Suppressor macrophage (primary cell): ENCODE measurements around the gene ARSD.
"Not testable (repeated sequence)": the region's sequence is repeated elsewhere in the genome, so short reads cannot be mapped to it uniquely, and the experiment has no call there.

ENCODE experiments used
- DNase-seq, 4 experiments: peaks; one replicate each; pipeline ENCODE4 v3.0.0-alpha.2; 2020 to 2022
- total RNA-seq, 17 experiments: gene quantifications; one replicate each; lab custom pipeline; 2026; ENCODE audit warnings: mixed read lengths in 6 of 17, inconsistent platforms in 3 of 17; lab: John Stamatoyannopoulos, UW

ARSD gene, protein sequence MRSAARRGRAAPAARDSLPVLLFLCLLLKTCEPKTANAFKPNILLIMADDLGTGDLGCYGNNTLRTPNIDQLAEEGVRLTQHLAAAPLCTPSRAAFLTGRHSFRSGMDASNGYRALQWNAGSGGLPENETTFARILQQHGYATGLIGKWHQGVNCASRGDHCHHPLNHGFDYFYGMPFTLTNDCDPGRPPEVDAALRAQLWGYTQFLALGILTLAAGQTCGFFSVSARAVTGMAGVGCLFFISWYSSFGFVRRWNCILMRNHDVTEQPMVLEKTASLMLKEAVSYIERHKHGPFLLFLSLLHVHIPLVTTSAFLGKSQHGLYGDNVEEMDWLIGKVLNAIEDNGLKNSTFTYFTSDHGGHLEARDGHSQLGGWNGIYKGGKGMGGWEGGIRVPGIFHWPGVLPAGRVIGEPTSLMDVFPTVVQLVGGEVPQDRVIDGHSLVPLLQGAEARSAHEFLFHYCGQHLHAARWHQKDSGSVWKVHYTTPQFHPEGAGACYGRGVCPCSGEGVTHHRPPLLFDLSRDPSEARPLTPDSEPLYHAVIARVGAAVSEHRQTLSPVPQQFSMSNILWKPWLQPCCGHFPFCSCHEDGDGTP
- 19.7 to 52.9 (median 33.9) reads per million in 17 experiments for total RNA-seq

DNA sequence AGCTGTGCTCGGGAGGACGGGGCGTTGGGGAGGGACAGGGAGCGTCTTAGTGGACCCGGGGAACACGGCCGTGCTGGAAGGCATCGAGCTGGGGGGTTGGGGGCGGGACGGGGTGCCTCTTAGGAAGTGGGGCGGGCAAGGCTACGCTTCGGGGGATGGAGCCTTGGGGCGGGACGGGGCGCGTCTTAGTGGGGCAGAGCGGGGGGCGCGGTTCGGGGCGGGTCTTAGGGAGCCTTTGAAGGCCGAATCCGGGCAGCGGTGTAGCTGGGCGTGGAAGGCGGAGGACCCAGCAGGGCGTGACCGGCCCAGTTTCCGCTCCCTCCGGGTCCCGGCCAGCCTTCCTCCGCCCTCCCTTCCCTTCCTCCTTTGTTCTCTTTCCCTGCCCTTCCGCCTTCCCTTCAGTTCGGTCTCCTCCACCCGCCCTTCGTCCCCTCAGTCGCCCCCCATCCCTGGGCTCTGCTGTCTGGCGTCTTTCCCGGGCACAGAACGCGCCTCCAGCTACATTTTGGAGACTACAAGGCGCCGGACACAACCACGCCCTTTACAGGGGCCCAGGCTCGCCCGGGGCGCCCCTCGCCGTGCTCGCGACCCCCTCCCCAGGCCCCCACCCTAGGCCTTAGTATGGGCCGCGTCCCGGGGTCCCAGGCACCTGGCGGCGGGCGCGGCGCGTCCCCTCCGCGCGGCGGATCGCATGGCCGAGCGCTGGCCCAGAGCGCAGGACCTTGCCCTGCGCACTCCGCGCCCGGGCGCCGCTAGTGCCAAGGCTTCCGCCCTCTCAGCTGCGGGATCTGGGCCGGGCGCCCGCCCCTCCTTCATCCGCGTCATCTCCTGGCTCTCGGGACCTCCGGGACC lies at the start of gene ARSD:
Gene ARSD, minus strand, starts transcription at position 757 of the 852 bp plus-strand sequence. Its CDS starts 64 bp downstream, at position 693.
- peak; percentile 88 to 96 (median 93) for DNase-seq

DNA sequence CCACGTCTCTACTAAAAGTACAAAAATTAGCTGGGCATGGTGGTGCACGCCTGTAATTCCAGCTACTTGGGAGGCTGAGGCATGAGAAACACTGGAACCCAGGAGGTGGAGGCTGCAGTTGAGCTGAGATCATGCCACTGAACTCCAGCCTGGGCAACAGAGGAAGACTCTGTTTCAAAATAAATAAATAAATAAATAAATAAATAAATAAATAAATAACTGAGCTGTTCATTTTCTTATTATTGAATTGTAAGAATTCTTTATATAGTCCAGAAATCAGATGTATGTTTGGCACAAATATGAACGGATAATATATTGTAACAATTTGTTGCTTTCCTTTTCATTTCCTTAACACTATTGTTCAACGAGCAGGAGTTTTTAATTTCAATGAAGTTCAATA lies 49.5 kb upstream of the ARSD start:
- DNase-seq, result not testable (repeated sequence)

DNA sequence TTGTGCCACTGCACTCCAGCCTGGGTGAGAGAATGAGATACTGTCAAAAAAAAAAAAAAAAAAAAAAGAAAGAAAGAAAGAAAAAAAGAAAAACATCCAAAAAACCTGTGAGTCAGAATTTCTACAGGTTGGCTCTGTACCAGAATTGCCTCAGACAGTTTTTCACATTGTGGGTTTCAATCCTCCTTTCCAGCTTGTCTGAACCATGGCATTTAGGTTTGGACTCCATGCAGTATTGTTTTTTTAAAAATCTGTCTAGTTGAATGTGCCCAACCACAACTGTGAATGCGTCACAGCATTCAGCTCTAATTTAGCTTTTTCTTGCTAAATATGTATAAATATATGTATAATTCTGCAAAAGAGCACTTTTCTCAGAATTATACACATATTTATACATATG lies 45.8 kb upstream of the ARSD start:
- no peak for DNase-seq

DNA sequence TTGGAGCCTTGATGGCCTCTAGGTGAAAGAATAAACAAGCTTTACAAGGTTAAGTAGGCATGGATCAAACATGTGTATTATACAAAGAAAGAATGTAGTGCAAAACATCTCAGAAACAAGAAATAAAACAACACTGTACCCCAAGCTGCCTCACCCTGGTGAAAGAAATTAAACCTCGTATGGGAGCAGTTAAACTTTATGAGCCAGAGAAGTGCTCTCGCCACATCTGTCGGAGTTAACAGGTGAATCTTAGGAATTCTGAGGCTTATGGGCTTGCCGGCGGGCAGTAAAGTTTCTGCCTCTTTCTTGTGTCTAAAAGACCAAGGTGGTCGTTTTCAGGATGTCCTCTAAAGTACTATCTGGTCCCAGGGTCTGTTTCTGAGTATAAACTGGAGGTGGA lies 43.3 kb upstream of the ARSD start:
- DNase-seq, result no peak

DNA sequence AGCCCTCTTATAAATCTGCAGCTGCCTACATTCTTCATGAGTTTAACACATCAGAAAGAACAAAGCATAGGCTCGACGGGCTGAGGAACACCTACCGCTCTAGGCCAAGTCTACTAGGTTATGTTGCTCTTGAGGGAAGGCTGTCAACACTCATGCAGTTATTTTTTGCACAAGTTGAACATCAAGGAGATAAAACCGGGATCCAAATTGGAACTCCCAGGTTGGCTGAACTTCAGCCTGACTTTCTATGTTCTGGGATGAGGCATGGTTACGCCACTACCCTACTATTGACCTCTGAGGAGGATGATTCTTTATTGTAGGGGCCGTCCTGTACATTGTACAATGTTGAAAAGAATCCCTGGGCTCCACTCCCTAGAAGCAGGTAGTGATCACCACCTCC lies 39.9 kb upstream of the ARSD start:
- no peak for DNase-seq

DNA sequence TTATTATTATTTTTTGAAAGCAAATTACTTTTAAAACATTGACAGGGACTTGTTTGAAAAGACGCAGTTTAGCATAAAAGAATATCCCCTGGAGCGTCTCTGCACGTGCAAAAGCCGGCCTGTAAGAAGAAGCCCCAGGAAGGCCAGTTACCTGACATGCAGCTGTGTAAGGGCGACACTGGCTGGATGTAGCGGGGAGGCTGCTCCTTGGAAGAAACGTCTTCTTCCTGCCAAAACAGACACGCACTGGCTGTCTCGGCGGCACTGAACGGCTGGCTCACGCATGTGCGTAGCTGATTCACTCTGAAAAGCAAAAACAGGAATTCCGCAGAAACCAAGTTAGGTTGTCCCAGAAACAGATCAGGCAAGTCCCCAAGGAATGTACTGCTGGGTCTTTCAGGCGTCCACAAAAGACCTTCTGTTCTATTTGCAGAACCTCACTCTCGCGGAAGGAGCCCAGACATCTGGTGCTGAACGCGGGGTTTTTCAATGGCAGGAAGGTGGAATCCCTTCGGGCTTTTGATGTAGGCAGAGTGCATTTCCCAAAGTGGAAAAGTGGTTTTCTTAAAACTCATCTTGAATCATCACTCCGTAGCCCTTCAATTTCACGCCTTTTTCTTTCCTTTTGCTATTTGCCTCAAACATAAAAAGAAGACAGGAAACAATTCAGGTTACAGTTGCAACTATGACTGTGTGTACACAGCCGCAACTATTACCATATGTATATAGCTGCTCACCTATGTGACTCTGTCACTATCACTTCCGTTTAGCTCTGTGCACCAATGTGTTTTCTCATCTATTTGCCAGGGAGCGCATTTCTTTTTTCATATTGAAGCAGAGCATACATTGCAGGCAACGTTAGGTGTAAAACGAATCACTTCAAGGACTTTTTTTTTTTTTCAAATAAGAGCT lies 39.1 kb upstream of the ARSD start:
- DNase-seq, result peak; percentile 3 to 27 (median 12)

DNA sequence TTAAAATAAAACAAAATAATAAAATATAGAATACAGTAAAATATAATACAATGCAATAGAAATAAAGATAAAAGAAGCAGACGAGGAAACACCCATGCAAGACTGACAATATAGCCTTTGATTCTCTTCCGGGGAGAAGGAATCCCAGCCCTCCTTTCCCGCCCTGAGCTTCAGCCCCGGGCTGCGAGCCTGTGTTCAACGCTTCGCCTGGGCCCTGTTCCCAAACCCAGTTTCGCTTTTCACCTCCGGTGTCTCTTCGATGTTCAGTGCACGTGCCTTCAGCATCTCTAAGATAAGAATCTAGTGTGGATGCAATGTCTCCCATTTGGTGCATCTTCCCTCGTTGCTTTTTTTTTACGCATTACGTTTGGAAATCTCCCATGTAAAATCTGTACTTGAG lies 38.4 kb upstream of the ARSD start:
- DNase-seq, result no peak

DNA sequence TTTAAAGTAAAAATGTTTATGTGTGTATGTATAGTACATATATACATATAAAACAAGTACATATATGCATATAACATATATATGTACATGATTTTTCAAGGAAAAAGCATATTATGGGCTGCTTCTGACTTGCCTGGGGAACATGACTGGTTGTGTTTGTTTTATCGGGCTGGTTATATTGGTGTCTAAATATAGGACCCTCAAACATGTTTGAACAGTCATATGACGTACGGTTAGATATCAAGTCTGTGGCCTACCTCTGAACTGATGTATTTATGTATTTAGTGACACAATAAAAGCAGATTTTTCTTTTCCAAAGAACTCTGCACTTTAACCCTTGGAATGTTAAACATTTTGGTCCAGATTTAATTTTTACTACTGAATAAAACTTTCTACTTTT lies 37.9 kb upstream of the ARSD start:
- no peak for DNase-seq

DNA sequence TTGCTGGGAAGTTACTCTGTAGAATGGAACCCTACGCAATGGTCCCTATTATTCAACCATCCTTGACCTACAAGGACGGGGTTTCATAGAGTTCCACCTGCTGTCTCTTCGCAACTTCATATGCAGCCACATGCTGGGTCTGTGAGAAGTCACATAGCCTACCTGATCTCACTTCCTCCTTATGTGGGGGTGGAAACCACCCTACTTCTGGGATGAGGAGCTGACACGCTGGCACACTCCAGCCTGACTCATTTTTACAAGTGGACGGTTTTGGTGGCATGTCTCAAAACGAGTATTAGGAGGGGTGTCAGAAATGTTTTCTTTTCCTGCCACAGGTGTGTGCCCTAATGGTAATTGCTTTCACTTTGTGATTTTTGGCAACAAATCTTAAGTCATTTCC lies 36.8 kb upstream of the ARSD start:
- DNase-seq, result peak; percentile 1 to 15 (median 6)

DNA sequence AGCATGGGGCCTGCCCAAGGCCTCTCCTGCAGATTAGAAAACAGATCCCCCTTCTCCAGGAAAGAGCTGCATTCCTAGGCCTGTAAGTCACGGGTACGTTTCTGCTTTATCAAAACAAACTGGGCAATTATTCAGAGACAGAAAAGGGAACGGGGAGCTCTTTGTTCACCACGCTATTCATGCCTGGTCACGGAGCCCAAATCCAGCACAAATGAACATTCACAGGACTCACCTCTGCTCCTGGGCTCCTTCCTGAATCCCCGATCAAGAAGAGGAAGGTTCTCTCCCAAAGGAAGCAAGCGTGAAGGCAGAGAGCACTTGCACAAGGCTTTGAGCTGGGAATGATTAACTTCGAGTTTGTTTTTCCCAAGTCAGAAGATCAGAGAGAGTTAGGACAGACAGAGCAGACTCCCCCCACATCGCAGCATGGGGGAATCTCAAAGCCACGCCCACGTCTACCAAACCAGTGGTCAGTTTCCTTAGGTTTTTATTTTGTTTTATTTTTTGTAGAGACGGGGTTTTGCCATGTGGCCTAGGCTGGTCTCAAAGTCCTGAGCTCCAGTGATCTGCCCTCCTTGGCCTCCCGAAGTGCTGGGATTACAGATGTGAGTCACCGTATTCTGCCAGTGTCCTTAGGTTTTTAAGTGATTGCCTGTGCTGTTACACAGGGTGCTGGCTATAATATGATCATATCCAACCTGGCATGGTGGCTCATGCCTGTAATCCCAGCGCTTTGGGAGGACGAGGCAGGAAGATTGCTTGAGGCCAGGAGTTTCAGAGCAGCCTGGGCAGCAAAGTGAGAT lies 35.1 kb upstream of the ARSD start:
- DNase-seq, result not testable (repeated sequence)

DNA sequence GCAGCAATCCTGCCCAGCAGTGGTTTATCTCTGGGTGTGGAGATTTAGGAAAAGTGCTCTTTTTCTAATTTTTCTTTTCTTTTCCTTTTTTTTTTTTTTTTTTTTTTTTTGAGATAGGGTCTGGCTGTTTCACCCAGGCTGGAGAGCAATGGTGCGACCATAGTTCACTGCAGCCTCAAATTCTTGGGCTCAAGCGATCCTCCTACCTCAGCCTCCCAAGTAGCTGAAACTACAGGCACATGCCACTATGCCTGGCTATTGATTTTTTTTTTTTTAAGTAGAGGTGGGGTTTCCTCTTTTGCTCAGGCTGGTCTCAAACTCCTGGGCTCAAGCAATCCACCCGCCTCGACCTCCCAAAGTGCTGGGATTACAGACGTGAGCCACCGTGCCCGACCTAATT lies 34.3 kb upstream of the ARSD start:
- not testable (repeated sequence) for DNase-seq

DNA sequence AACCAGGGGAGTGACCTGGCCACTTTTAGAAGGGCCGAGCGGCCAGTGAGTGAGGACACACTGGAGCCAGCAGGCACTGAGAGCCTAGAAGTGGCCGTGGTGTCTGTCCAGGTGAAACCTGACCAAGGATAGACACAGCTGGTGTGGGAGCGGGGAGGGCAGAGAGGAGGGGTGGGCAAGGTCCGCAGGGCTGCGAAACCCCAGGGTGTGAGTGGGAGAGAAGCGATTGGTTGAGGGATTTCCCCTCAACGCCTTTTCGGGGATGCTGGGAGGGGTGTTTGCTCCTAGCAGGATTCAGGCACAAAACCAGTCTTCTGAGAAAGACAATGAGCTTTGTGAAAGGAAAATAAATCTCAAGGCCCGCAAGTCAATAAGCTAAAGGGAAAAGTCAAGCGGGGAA lies 33.2 kb upstream of the ARSD start:
- no peak for DNase-seq

DNA sequence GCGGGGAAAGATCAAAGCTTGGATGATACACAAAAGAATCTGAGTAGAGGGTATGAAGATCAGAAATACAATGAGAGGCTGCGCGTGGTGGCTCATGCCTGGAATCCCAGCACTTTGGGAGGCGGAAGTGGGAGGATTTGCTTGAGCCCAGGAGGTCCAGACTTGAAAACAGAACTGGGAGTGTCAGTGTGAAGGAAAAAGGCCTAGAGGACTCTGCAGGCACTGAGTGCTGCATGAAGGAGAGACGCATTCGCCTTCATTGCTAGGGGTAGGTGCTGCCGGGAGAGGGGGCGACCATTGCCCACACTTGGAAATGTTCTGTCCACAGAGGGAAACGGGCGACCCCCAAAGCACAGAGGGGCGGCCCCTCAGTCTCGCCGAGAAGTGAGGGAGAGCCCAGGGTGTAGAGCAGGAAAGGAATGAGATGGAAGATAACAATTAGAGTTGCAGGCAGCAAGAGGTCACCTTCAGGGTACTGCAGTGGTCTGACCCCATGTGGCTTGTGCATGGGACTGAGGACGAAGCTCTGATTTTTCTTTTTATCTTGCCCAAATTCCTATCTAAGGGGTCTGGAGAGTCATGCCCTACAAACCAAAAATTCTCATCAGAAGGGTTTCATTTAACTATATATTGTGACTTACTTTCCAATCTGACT lies 31.8 kb upstream of the ARSD start:
- DNase-seq, result no peak

DNA sequence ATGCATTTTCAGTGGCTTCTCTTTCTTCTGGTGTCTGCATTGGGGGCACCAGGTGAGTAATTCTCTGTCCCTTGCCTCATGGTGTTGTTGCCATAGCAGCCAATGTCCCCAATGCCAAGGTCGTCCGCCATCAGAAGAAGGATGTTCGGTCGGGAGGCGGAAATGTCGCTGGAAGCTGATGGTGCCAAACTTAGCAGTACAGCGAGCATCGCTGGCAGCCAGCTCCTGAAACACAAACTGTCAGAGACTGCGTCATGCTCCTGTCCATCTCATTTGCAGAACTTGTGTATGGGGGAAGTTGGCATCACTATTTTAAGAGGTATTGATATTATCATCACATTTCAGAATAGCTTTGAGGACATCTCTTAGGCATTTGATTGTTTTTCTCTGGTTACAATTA lies 29.1 kb upstream of the ARSD start:
- DNase-seq, result no peak

DNA sequence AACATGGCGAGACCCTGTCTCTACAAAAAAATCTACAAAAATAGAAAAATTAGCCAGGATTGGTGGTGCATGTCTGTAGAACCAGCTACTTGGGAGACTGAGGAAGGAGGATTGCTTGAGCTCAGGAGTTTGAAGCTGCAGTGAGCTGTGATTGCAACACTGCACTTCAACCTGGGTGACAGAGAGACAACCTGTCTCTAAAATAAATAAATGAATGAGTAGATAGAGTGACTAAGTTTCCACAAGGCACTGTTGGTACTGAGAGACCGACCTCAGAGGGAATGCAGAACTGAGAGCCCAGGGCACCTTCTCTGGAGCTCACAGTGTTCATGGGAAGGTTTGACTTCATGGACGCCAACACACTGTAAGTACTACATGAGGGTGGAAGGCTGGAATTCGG lies 26.7 kb upstream of the ARSD start:
- DNase-seq, result no peak

DNA sequence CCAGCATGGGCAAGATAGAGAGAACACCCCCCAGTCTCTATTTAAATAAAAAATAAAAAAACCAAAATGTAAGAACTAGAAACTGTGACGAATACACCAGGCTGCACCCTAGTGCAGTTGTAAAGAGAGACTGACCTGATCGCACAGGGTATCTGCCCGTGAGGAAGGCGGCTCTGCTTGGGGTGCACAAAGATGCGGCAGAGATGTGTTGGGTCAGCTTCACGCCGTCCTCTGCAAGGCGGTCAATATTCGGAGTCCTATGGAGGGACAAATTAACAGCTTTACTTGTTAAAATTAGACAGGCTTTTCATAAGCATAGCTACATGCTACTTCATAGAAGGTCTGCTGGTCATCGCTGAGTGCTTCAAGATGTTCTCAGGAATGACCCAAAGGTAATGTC lies 26.1 kb upstream of the ARSD start:
- no peak for DNase-seq

DNA sequence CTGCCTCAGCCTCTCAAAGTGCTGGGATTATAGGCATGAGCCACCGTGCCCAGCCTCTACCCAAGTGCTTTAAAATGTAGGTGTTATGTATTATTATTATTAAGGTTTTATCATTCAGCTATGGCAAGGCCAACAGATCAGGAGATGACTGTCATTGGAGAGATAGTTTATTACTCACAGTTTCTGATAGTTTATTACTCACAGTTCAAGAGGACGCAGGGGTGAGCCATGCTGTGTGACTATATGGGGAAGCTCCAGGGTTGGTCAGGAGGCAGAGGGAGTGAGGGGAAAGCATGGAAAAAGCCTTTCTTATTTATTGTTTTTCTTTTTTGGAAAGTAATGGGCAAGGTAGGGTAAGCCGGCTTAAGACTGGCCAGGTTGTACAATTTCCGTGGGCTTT lies 25.4 kb upstream of the ARSD start:
- no peak for DNase-seq

DNA sequence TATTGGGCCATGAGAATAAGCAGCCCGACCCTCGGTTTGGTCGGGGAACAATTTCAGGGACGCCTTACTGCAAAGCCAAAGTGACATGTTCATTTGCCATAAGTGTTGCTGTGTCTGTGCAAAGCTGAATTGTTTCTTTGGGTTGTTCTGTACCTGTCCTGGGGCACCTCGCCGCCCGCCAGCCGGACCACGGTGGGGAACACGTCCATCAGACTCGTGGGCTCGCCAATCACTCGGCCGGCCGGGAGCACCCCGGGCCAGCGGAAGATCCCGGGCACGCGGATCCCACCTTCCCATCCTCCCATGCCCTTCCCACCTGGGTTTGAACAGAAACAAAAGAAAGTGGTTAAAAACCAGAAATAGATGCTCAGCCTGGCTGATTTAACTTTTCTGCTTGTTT lies 8.8 kb upstream of the ARSD start:
- not testable (repeated sequence) for DNase-seq

DNA sequence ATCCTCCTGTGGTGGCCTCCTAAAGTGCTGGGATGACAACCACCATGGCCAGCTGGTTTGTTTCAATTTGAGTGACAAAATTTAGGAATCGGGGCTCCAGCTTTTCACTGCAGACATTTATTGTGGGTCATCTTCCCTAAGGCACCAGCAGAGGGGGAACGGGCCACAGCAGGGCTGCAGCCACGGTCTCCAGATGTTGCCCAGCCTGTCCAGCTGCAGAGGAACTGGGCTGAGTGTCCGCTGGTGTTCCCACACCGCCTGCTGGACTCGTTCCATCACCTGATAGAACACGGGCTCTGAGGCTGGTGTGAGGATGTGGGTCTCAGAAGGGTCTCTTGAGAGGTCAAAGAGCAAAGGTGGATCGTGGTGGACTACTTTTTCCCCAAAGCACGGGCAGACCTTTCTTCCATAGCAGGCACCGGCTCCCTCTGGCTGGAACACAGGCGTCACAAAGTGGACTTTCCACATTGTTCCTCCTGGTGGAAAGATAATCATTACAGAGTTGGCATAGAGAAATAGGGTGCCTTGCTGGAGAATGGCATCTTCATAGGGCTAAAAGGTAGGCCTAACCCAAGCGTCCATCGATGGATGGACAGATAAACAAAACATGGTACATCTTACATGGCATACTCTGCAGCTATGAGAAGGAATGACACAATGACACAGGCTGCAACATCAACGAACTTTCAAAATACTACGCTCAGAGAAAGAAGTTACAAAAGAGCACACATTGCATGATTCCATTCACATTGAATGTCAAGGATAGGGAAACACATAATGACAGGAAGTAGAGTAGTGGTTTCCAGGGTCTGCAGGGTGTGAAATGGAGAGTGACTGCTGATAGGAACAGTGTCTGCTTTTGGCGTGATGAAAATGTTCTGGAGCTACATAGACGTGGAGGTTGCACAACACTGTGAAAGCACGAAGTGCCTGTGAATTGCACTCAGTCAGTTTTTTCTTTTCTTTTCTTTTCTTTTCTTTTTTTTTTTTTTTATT lies 5.9 kb upstream of the ARSD start:
- peak; percentile 32 to 74 (median 56) for DNase-seq
